Panc1 (cell line): ENCODE data around the gene NEUROG1. TPM values are rescaled to one million over a fixed set of nuclear protein-coding genes. Genes with fewer than 3 reads are reported as not detected.
A peak's percentile ranks its signal among the peaks of the same experiment; 100 is the strongest.

Experiments
- ATAC-seq: fragments of 200-7000 bp; cut with Tn5 transposase; 2 replicates; pipeline ENCODE4 v1.9.1; 2020; ENCODE audit warnings: mild to moderate bottlenecking, moderate library complexity
- BruUV-seq: library from RNA; stranded (reverse); fragments of 400-500 nt; replicated peaks from 2 replicates; lab custom pipeline; 2021; lab: Mats Ljungman, UMichigan
- CTCF ChIA-PET: fragments of 300-600 bp; sonication (Branson Sonifier 250); formaldehyde crosslinking; loops from one replicate; lab custom pipeline; 2022; ENCODE audit warnings: antibody characterized with exemption; lab: Charles Lee
- POLR2A ChIA-PET: fragments of 300-600 bp; sonication (Branson Sonifier 250); formaldehyde crosslinking; loops from one replicate; lab custom pipeline; 2022; ENCODE audit warnings: antibody characterized with exemption; lab: Charles Lee
- DNase-seq: peaks from one replicate; pipeline ENCODE4 v3.0.0-alpha.2; 2010; ENCODE audit warnings: low read depth, low spot score
- H3K27ac ChIP-seq: 2 replicates; pipeline ENCODE4 v1.5.1; 2011; ENCODE audit warnings: mild to moderate bottlenecking, low read length, inconsistent platforms
- H3K27me3 ChIP-seq: fragments of 200-500 bp; sonication (Bioruptor generic); 2 replicates; pipeline ENCODE4 v1.6.0; 2014; ENCODE audit warnings: low read length, inconsistent platforms; ENCODE audit not compliant: control insufficient read depth, insufficient read depth
- H3K36me3 ChIP-seq: fragments of 200-500 bp; sonication (Bioruptor generic); 2 replicates; pipeline ENCODE4 v1.5.1; 2014; ENCODE audit warnings: inconsistent platforms, mild to moderate bottlenecking, low read length, moderate library complexity; ENCODE audit not compliant: control insufficient read depth, insufficient read depth
- H3K4me1 ChIP-seq: 2 replicates; pipeline ENCODE4 v1.5.1; 2011; ENCODE audit warnings: inconsistent platforms, mild to moderate bottlenecking, low read length, moderate library complexity; ENCODE audit not compliant: control insufficient read depth, insufficient read depth
- H3K4me3 ChIP-seq, 2 experiments: 2 replicates each; pipeline ENCODE4 v1.5.1; 2011 to 2012; ENCODE audit warnings: low read depth in 2 of 2, low read length in 2 of 2, mild to moderate bottlenecking in 2 of 2, inconsistent platforms in 1 of 2, moderate library complexity in 1 of 2
- H3K9me3 ChIP-seq: fragments of 200-500 bp; sonication (Bioruptor generic); 2 replicates; pipeline ENCODE4 v1.5.1; 2014; ENCODE audit warnings: low read depth, mild to moderate bottlenecking, inconsistent platforms, low read length, moderate library complexity; ENCODE audit not compliant: control insufficient read depth, insufficient read depth
- CTCF ChIP-seq: fragments of 450-650 bp; IDR thresholded peaks from 2 replicates; pipeline ENCODE4 v1.5.1; 2017; ENCODE audit warnings: mild to moderate bottlenecking
- POLR2AphosphoS5 ChIP-seq: IDR thresholded peaks from 2 replicates; pipeline ENCODE4 v1.6.1; 2012; ENCODE audit warnings: mild to moderate bottlenecking, low read depth, low read length, moderate library complexity
- REST ChIP-seq, 2 experiments: IDR thresholded peaks; 2 replicates each; pipeline ENCODE4 v1.6.1; 2011 to 2012; ENCODE audit warnings: low read depth in 2 of 2, control low read depth in 1 of 2, low read length in 1 of 2, mild to moderate bottlenecking in 1 of 2, moderate library complexity in 1 of 2; ENCODE audit not compliant: insufficient read depth in 1 of 2
- SIN3A ChIP-seq: IDR thresholded peaks from 2 replicates; pipeline ENCODE4 v1.6.1; 2012; ENCODE audit warnings: low read depth, mild to moderate bottlenecking, low read length, moderate library complexity, borderline replicate concordance; ENCODE audit not compliant: insufficient read depth
- TCF7L2 ChIP-seq: IDR thresholded peaks from 2 replicates; pipeline ENCODE4 v1.6.1; 2011; ENCODE audit warnings: mild to moderate bottlenecking, low read depth, low read length, inconsistent platforms
- in situ Hi-C: cut with HindIII; loops from 2 replicates; pipeline ENCODE4 v1.10.0; 2016; ENCODE audit warnings: low sequenced_read_pairs, low pct_unique_long_range_greater_than_20kb
- intact Hi-C: fragments of 100-400 bp; cut with micrococcal nuclease; formaldehyde crosslinking; loops from one replicate; pipeline ENCODE4 v1.10.0; 2022; ENCODE audit not compliant: unreplicated experiment
- total RNA-seq: library from RNA; stranded (reverse); gene quantifications from one replicate; pipeline ENCODE4 v1.2.1, GENCODE V29; 2021; ENCODE audit not compliant: unreplicated experiment

The NEUROG1 gene
- total RNA-seq, 1 experiment from 2014 or later = not detected

GRCh38 chr5:135578685-135579341 is 43.0 kb upstream of the NEUROG1 start, which contains the start of gene CXCL14:
TSS of gene CXCL14 (minus strand) at chr5:135578991. CDS start at chr5:135578778, 213 bp downstream.
- ChIA-PET CTCF (interaction anchor here (1.1 kb wide), 1 partner anchor 12 kb away, joined by 4 read pairs; no protein-coding TSS in a partner anchor), POLR2A (no interaction called here)
- no peak within 1 kb of the TSS for H3K27ac ChIP-seq
- BruUV-seq = no TSS peak
- TF ChIP-seq POLR2AphosphoS5 (no peak), REST (IDR thresholded peaks at IDR 0.05; ENCODE audit: insufficient read depth in 1 of 2, low read depth in 2 of 2, low read length in 1 of 2) (no peak), SIN3A (no peak), TCF7L2 (no peak), CTCF (no peak)
- H3K4me3 ChIP-seq = no peak within 1 kb of the TSS
- H3K36me3 ChIP-seq = no peaks in the 10 kb centered on the region
- no peak for DNase-seq
- peaks cover 29% of the 10 kb centered on the region for H3K27me3 ChIP-seq
- H3K4me1 ChIP-seq = peaks cover 3% of the 10 kb centered on the region; the same call in 1 of the 2 replicates
- no peaks in the 10 kb centered on the region for H3K9me3 ChIP-seq
- peak; percentile 71 for ATAC-seq
- in situ Hi-C loops = no loop called here
- intact Hi-C loops = no loop called here

GRCh38 chr5:135578305-135578684 is 42.5 kb upstream of the NEUROG1 start:
- intact Hi-C loops (no loop called here), in situ Hi-C loops (no loop called here)
- Histone ChIP-seq H3K4me3 (no peak overlapping the region), H3K27ac (no peak overlapping the region), H3K36me3 (no peaks in the 10 kb centered on the region), H3K9me3 (no peaks in the 10 kb centered on the region), H3K27me3 (peaks cover 29% of the 10 kb centered on the region), H3K4me1 (peaks cover 3% of the 10 kb centered on the region; the same call in 1 of the 2 replicates)
- POLR2A ChIA-PET = no interaction called here
- CTCF ChIA-PET = interaction anchor here (1.1 kb wide), 1 partner anchor 12 kb away, joined by 4 read pairs; no protein-coding TSS in a partner anchor
- no peak for TF ChIP-seq REST (IDR thresholded peaks at IDR 0.05; ENCODE audit: insufficient read depth in 1 of 2, low read depth in 2 of 2, low read length in 1 of 2)
- no peak for TF ChIP-seq CTCF
- TF ChIP-seq SIN3A = no peak
- TF ChIP-seq TCF7L2 = no peak
- no peak for TF ChIP-seq POLR2AphosphoS5
- no peak for DNase-seq
- ATAC-seq = no peak
- BruUV-seq = no TSS peak
